T-helper 2 cell (primary cell): ENCODE data around the gene PDZK1.
"Not testable (repeated sequence)": the region's sequence is repeated elsewhere in the genome, so short reads cannot be mapped to it uniquely, and the experiment has no call there.

Experiments used
- DNase-seq, 5 experiments: peaks; one replicate each; pipeline versions ENCODE4 v3.0.0 to v3.0.0-alpha.2; 2012 to 2022

Gene PDZK1

GRCh38 chr1:145710291-145711027 is 3.3 kb upstream of the PDZK1 start:
- DNase-seq, result no peak

- DNase-seq, result no peak
Observed at GRCh38 chr1:145708063-145708462, 895 bp upstream of the PDZK1 start.

GRCh38 chr1:145706086-145706664 is 993 bp downstream of the PDZK1 start:
- DNase-seq, result no peak

- DNase-seq, result no peak
Observed at GRCh38 chr1:145705622-145706021, 1.5 kb downstream of the PDZK1 start.

- DNase-seq, result no peak
Observed at GRCh38 chr1:145702826-145703225, 4.3 kb downstream of the PDZK1 start.

DNA sequence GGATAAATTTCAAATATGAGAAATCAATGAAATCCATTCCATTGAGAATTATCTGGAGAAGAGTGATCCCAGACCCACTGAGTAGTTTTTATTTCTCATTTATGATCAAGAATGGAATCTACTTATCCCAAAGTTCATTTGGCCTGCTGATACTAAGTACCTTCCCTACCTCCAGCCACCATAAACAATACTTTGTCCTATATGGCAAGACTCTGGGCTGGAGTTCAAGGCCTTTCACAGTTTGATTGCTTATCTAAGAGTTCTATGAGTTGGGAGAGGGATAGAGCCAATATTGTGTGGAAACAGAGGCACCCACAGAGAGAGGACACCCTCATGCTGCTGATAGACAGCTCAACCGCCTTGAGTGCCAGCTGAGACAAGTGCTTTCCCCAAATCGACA is 5.1 kb downstream of the PDZK1 start:
- DNase-seq, result no peak

DNA sequence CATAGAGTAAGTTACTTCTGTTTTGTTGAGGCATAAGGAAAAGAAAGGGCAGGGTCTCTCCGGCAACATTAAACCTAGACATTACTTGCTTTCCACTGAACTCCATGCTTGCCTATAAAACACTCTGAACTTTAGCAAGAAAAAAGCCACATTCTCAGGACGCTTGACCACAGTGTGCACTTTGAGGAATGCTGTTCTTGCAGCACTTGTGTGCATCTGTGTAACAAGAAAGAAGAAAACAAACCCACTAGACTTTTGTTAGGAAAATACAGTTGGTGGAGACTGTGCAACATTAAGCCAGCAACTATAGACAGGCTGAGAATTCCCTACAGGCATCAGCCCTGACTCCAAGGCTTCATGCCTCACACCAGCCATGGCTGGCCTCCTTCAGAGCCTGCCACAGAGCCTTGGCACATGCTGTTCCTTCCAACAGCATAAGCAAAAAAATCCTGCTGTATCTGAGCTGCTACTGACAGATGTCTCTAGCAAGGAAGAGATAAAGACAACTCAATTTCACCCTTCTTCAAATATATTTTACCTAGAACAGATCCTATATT is 5.8 kb downstream of the PDZK1 start:
- no peak for DNase-seq

DNA sequence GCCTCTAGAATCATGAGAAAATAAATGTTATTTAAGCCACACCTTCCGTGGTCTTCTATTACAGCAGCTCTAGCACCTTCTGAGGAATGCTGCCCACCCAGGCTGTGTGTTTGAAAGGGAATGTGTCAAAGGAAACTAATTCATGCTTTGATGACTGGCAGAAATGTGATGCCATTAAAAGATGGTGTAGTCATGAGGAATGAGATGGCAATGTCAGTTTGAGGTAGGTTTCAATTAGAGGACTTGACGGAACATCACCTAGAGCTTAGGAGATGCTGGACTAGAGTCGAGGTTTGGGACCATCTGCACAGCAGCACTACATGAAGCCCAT is 10.6 kb downstream of the PDZK1 start:
- no peak for DNase-seq

- no peak for DNase-seq
Observed at GRCh38 chr1:145695821-145696629, 11.1 kb downstream of the PDZK1 start.

DNA sequence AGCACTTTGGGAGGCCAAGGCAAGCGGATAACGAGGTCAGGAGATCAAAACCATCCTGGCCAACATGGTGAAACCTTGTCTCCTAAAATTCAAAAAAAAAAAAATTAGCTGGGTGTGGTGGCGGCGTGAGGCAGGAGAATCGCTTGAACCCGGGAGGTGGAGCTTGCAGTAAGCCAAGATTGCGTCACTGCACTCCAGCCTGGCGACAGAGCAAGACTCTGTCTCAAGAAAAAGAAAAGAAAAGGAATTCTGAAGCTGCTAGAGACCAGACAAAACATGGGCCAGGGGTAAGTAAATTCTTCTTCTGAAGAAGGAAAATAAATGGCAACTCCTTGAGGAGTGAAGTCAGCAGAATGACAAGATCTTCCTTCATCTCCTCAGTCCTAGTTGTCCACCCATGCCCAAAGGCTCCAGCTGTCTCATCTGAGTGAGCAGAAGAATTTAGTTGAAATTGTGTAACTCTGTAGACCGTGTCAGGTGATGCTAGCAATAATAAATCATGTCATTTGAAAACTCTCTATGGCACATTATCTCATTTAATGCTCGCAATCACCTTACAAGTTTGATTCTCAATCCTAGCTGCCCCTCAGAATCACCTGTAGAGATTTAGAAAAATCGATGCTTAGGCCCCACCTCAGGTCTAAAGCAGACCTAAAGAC is 14.3 kb downstream of the PDZK1 start:
- no peak for DNase-seq

DNA sequence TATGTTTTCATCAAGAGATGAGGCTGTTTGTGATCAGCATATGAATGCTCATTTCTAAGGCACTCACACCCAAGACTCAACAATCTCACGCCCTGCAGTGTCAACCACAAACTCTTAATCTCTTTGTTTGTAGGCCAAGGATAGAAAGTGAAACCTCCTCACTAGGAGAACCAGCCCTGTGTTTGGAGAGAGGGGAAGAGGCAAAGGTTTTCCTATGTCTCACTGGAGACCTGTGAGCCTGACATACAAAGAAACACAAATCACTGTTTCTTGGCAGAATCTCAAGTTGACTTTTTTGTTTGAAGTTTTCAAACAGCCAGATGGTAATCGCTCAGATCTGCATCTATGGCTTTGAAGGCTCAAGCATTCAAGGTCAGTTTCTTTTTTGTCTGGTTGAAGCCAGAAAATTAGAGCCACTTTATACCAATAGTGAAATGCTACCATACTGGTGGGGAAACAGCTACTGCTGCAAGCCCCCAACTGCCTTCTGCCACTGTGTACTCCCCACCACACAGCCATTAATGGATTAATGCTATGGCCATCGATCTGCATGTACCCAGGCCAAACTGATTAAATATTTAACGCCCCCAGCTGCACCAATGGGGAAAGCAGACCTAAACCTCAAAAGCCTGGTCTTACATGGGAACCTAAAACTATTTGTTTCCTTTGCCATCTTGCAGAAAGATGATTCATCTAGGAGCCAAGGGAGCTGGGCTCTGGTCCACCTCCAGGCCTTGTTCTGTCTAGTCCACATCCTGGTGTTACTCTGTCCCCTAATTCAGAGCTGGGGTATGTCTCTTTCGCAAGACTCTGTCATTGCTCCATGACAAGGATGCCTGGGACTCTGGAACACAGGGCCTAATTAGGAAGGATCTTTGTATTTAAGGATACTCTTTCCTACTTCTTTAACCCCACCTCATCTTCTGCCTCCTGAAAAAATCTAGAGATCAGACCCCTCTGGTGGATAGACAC is 16.3 kb downstream of the PDZK1 start:
- peak in 2 of 5 experiments; percentile 47 to 87 for DNase-seq

DNA sequence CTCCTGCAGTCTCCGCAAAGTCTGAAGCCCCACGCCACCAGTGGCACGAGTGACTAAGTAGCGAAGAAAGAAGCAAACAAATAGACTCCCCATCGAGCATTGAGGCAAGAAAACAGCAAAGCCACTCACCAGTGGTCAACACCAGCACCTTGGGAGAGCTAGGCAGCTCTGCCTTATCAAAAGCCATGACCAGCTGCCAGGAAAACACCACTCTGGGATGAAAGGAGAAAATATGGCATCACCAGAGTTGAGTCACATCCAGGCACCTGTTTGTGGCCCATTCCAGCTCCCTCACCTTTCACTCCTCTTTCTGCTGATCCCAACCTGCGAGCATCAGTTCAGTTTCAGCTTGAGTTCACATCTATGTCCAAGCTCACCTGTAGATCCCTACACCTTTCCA is 17.2 kb downstream of the PDZK1 start:
- no peak for DNase-seq

DNA sequence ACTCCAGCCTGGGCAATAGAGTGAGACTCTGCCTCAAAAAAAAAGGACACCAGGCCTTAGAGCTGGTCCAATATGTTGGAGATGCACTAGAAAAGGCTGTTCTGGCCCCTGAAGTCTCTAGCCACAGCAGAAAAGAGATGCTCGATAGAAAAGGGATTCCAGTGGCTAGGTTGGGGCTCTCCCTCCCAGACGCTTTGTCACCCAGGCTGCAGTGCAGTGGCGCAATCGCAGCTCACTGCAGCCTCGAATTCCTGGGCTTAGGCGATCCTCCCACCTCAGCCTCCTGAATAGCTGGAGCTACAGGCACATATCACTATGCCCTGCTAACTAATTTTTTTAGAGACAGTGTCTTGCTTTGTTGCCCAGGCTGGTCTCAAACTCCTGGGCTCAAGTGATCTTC is 18.2 kb downstream of the PDZK1 start:
- DNase-seq, result no peak

- no peak for DNase-seq
Observed at GRCh38 chr1:145688328-145688727, 18.8 kb downstream of the PDZK1 start.

DNA sequence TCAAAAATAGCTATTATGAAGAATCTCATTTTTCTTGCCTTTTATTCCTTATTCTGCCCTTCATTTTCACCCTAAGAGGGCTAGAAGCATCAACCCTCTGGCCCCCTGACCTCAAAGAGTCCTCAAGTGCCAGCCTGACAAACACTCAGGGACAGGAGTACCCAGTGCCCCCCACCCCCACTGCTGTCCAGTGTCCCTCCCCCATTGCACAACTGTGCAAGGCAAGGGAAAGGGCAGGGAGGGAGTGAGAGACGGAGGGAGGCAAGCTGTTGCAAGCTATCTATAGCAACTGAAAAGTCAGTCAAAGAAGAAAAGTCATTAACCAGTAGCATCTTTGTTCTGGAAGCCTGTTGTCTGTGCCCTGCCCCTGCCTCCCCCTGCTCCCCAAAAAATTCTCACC is 21.1 kb downstream of the PDZK1 start:
- not testable (repeated sequence) for DNase-seq

GRCh38 chr1:145684858-145685257 is 22.3 kb downstream of the PDZK1 start:
- not testable (repeated sequence) for DNase-seq

DNA sequence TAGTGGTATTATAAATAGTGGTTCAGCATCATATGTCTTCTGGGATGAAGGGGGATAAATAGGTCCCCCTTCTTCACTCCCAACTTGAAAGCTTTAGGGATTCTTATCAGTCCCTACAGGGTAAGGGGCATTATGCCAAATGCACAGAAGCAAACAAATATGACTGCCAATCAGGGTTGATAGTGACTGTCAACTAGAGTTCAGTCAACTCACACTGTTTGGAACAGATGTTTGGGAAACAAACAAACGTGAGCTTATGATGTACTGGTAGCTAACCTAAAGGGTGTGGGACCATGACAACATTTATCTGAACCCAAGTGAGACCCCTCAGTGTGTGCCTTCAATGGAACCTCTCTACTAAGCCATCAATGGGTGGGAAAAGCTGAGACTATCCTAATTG is 34.0 kb downstream of the PDZK1 start:
- not testable (repeated sequence) for DNase-seq

- not testable (repeated sequence) for DNase-seq
Observed at GRCh38 chr1:145670995-145671745, 36.0 kb downstream of the PDZK1 start.

DNA sequence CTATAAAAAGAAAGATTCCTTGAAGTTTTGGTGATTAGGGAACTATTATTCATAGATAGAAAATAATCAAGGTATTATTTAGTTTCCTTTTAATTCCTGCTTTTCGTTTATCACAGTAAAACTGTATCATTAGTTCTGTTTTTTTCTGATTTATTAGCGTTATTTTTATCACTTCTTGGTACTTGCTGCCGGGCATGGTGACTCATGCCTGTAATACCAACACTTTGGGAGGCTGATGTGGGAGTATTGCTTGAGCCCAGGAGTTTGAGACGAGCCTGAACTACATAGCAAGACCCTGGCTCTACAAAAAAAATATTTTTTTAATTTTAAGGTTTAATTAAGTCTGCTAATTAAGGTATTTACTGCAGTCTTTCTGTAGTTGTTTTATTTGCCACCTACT is 42.2 kb downstream of the PDZK1 start:
- not testable (repeated sequence) for DNase-seq

- DNase-seq, result peak in 1 of 5 experiments; percentile 42
Observed at GRCh38 chr1:145662502-145662901, 44.7 kb downstream of the PDZK1 start.
